GM12891 (cell line): Measurements from ENCODE around the gene FLT4.

Experiments
- POLR2A ChIP-seq: IDR thresholded peaks from 2 replicates; pipeline ENCODE4 v1.6.1; 2011; ENCODE audit warnings: low read depth, low read length, control low read depth
- POLR2AphosphoS5 ChIP-seq: IDR thresholded peaks from 2 replicates; pipeline ENCODE4 v1.6.1; 2011; ENCODE audit warnings: low read depth, low read length, control low read depth
- SPI1 ChIP-seq: IDR thresholded peaks from 2 replicates; pipeline ENCODE4 v1.6.1; 2011; ENCODE audit warnings: low read depth, low read length, control low read depth
- TAF1 ChIP-seq: IDR thresholded peaks from 2 replicates; pipeline ENCODE4 v1.6.1; 2011; ENCODE audit warnings: low read depth, low read length, control low read depth

GRCh38 chr5:180640611-180640860, 8.9 kb downstream of the FLT4 start:
- no peak for TF ChIP-seq POLR2A
- TF ChIP-seq TAF1, result no peak
- TF ChIP-seq POLR2AphosphoS5, result no peak
- TF ChIP-seq SPI1, result no peak
